Stromal cell of bone marrow (primary cell): ENCODE measurements around the gene CD2AP.
A peak's percentile ranks its signal among the peaks of the same experiment; 100 is the strongest.
"Not testable (repeated sequence)": the region's sequence is repeated elsewhere in the genome, so short reads cannot be mapped to it uniquely, and the experiment has no call there.

ENCODE experiments used
- DNase-seq: peaks from one replicate; pipeline ENCODE4 v3.0.0-alpha.2; 2012; ENCODE audit warnings: low read depth

CD2AP gene

DNA sequence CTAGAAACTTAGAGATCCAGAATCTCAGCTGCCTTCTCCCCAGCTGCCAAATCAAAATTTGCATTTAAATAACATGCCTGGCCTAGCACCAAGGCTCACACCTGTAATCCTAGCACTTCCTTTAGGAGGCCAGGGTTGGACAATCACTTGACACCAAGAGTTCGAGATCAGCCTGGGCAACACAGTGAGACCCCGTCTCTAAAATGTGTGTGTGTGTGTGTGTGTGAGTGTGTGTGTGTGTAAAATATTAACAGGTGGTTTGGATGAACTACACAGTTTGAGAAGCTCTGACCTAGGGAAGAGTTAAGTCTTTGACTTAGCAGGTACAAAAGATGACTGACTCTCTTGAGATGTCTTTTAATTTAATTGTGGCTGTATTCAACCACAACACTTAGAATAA, 20.2 kb upstream of the CD2AP start:
- DNase-seq, result no peak

DNA sequence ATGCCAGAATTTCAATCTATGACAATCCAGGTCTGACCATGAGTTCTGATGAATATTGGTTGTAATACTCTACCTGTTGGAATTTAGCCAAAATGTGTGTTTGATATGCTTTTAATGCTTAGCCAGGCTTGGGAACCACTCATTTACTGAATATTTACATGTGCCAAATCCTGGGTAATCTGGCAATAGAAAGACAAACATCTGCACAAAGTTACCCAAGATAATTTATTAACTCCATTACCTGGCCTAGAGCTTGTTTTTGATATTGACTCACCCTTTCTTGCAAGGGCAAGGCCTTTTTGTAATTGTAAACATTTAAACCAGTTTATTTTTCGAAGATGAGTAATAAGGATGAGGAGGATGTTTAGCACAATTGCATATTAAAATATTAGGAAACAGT, 13.5 kb upstream of the CD2AP start:
- DNase-seq, result no peak

DNA sequence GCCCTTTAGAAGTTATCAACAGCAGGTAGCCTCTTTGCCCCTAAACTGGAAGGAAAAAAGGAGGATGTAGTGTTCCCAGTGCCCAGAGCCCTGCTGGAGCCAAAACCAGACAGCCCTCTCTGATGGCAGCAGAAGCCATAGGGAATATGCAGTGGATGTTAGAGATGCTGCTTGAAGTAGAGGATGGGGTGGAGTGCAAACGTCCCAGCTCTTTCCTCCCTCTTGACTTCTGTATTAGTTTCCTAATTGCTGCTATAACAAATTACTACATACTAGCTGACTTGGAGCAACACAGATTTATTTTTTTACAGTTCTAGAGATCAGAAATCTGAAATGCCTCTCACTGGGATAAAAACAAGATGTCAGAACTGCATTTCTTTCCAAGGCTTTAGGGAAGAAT, 12.5 kb upstream of the CD2AP start:
- DNase-seq, result no peak

- DNase-seq, result no peak
These were observed 5.7 kb upstream of the CD2AP start for GRCh38 chr6:47471911-47472310.

DNA sequence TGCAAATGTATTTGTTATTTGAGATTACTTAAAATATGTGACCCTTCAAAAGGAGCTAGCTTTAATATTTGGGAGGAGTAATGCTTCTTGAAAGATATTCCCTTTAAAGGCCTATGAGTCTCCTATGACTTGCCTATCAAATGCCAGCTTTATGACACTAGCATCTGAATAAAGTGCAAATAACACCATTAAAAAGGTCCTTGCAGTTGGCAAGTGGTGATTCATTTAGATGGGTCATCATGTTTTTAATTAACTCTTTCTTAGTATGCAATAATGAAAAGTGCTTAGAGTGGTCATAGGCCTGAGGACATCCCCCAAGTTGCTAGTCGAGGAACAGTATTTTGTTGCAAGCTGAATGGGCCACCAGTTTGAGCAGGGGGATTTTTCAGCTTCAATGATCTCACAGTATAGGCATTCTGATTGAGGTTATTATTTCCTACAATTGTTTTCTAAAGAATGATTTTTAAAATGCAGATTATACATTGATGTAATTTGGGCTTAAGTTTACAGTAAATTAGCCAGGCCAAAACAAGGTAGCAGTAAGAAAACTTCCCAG, 3.7 kb upstream of the CD2AP start:
- DNase-seq, result no peak

- DNase-seq, result no peak
These were observed 2.2 kb upstream of the CD2AP start for GRCh38 chr6:47475319-47475816.

GRCh38 chr6:47476781-47477496, 650 bp upstream of the CD2AP start:
- no peak for DNase-seq

GRCh38 chr6:47478233-47479139, 897 bp downstream of the CD2AP start:
- DNase-seq, result no peak

- DNase-seq, result no peak
These were observed 1.5 kb downstream of the CD2AP start for GRCh38 chr6:47479140-47479508.

- DNase-seq, result no peak
These were observed 2.3 kb downstream of the CD2AP start for GRCh38 chr6:47479874-47480273.

DNA sequence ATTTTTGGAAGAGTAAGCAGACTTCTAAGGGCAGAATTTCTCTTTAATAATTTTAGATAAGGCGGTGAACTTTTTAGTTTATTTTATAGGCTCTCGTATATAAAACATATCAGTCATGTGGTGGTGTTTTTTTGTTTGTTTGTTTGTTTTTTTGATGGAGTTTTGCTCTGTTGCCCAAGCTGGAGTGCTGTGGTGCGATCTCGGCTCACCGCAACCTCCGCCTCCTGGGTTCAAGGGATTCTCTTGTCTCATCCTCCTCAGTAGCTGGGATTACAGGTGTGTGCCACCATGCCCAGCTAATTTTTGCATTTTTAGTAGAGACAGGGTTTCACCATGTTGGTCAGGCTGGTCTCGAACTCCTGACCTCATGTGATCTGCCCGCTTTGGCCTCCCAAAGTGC, 3.6 kb downstream of the CD2AP start:
- not testable (repeated sequence) for DNase-seq

DNA sequence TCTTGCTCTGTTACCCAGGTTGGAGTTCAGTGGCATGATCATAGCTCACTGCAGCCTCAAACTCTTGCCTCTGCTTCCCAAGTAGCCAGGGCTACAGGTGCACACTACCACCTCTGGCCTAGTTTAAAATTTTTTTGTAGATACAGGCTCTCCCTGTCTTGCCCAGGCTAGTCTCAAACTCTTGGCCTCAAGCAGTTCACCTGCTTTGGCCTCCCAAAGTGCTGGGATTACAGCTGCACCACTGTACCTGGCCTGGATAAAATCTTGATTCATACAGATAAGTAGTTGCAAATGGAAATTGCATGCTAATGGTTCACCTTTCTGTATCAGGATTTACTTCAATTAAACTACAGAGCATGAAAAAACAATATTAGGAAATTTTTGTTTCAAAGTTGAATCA, 4.2 kb downstream of the CD2AP start:
- no peak for DNase-seq

GRCh38 chr6:47483516-47483852, 5.9 kb downstream of the CD2AP start:
- DNase-seq, result no peak

- no peak for DNase-seq
These were observed 6.4 kb downstream of the CD2AP start for GRCh38 chr6:47483853-47484546.

- DNase-seq, result peak; percentile 70
These were observed 7.0 kb downstream of the CD2AP start for GRCh38 chr6:47484616-47485015.

- DNase-seq, result no peak
These were observed 7.5 kb downstream of the CD2AP start for GRCh38 chr6:47485083-47485482.

DNA sequence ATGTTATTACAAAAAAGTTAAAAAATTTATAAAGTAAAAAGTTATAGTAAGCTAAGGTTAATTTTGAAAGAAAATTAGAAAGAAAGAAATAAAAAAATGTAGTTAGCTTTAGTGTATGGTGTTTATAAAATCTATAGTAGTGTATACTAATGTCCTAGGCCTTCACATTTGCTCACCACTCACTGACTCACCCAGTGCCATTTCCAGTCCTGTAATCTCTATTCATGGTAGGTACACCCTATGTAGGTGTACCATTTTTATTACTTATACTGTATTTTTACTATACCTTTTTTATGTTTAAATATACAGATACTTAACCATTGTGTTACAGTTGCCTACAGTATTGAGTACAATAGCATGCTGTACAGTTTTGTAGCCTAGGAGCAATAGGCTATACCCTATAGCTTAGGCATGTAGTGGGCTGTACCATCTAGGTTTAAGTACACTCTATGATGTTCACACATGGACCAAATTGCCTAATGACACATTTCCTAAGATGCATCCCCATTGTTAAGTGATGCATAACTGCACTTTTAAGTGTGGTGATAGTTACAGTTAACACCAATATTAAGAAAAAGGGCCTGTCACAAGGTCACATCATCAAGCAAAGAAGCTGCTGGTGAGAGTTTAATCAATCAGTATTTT, 8.0 kb downstream of the CD2AP start:
- DNase-seq, result no peak

DNA sequence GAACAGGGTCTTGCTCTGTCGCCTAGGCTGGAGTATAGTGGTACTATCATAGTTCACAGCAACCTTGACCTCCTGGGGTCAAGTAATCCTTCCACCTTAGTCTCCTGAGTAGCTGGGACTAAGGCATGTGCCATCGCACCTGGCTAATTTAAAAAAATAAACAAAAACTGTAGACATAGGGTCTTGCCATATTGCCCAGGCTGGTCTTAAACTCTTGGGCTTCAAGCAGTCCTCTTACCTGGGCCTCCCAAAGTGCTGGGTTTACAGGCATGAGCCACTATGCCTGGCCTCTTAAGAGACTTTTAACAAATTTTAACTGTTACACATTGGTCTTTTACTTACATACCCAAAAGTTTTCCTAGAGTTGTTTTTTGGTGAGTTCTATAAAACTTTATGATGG, 12.4 kb downstream of the CD2AP start:
- no peak for DNase-seq

- no peak for DNase-seq
These were observed 13.1 kb downstream of the CD2AP start for GRCh38 chr6:47490676-47491075.

DNA sequence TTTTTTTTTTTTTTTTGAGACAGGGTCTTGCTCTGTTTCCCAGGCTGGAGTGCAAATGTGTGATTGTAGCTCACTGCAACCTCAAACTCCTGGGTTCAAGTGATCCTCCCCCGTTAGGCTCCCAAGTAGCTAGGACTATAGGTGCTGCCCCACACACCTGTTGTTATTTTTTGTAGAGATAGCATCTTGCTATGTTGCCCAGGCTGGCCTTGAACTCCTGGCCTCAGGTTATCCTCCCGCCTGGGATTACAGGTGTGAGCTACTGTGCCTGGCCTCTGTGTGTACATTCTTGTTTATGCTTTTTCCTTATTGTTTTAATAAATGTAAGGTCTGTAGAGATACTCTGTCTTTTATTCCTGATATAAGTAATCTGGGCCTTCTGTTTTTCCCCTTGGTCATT, 14.8 kb downstream of the CD2AP start:
- no peak for DNase-seq

DNA sequence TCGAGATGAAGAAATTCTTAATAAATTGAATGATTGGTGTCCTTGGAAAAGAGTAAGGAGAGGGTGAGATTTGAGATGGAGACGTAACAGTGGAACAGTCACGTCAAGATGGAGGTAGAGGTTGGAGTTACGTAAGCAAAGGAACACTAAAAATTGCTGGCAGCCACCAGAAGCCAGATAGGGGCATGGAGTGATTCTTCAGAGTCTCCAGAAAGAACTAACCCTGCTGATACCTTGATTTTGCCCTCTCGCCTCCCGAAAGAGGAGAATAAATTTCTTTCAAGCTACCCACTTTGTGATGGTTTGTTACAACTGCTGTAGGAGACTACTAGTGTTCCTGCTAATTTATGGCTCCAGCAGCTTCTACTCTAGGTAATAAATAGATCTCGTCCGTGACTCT, 17.6 kb downstream of the CD2AP start:
- no peak for DNase-seq

GRCh38 chr6:47495954-47496545, 18.5 kb downstream of the CD2AP start:
- no peak for DNase-seq
